HG03045 (cell line): ENCODE measurements around the gene CDS2.

Experiments used
- ATAC-seq: cut with Tn5 transposase; IDR thresholded peaks from one replicate; pipeline ENCODE4 v1.9.1; 2021; ENCODE audit warnings: mild to moderate bottlenecking, moderate library complexity; ENCODE audit not compliant: unreplicated experiment

The CDS2 gene

DNA sequence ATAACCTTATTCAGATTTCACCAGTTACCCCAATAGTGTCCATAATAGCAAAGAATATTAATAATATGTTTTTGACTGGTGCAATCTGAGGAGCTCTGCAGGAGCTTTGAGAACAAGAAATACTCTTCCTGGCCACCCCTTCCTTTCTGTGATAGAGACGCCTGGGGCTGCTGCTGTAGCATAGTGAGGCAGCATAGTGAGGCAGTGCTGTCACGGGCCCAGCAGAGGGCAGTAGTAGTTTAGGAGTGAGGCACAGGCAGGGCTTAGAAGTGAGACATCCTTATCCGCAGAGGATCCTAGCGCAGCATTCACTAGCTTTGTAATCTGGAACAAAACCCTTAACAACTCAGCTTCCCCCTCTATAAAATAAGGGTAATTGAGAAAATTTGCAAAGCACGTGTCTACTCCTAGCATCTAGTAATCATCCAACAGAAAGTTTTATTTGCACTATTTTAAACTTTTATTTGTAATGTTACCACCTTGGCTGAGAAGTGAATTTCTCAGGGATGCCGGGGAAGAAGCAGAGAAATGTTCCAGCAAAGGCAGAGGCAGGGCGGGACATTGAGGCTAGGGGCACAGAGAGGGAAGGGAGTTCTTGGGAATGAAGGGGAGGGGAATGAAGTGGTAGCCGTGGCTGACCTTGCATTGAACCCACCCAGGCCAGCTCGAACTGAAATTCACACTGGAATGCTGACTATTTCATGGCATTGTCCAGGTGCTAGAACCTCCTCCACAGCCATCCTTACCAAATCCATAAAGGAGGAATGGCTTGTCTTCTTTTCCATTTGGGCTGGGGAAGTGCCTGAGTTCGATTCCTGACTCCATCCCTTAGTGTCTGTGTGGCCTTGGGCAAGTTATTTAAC, 78.8 kb downstream of the CDS2 start:
- ATAC-seq = peak; percentile 85

DNA sequence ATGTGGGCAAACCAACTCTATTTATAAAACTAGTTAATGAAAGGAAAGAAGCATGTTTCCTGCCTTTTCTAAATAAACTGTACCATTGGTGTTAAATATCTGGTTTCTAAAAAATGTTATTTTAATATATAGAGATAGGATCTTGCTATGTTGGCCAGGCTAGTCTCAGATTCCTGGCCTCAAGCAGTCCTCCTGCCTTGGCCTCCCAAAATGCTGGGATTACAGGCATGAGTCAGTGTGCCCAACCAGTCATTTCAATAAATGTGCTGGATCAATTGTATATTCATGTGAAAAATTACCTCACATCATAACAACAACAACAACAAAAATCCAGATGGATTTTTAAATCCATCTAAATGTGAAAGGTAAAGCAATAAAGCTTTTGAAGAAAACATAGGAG, 80.3 kb downstream of the CDS2 start:
- no peak for ATAC-seq

DNA sequence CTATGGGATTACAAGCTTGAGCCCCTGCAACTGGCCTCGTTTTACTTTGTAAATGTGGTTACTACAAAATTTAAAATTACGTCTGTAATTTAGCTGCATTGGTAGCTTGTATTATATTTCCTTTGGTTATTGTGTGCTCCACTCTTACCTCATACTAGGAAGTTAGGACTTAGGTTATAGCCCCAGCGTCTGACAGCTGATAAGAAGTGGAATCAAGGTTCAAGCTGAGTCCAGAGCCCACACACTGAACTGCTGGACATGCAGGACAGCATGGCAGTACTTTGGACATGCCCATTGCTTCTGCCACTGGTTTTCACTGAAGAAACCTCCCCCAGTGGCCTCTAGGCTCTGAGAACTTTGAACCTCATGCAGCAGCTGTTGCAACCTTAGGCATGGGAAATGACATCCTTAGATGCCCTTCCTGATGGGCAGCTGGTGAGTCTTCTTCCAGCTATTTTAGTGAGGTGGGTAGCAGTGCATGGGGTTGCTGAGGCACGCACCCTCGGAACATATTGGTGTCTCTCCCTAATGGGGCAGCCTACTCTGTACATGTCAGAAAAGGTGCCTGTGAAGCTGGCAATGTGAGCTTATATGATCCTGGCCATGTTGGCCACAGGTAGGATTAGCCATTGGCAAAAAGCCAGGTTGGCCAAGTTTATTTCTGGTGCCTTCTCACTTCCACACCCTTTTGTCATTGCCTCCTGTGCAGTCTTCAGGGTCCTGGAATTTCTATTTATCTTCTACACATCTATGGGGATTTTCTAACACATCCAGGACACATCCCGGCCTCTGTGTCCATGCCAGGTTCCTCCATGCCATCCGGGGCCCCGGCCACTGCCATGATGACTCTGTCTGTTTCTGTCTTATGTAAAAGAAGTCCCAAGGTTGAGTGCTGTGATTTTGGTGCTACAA, 85.3 kb downstream of the CDS2 start:
- ATAC-seq = no peak

DNA sequence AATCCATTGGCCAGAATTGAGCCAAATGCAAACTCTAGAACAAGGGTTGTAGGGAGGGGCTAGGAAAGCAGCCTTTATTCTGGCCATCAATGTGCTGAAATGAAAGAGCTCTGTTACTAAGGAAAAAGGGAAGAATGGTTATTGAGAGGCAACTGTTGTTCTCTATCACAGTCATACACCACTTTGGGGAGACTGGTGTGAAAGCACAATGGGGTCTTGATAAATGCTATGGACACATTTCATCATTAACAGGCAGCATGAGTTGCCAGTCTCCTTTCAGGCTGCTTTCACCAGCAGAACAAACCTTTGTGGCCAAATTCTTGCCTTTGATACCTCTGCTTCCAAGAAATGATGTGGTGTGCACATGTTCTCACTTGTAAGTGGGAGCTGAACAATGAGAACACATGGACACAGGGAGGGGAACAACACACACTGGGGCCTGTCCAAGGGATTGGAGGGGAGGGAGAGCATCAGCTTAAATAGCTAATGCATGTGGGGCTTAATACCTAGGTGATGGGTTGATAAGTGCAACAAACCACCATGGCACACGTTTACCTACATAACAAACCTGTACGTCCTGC, 86.2 kb downstream of the CDS2 start:
- ATAC-seq = no peak

DNA sequence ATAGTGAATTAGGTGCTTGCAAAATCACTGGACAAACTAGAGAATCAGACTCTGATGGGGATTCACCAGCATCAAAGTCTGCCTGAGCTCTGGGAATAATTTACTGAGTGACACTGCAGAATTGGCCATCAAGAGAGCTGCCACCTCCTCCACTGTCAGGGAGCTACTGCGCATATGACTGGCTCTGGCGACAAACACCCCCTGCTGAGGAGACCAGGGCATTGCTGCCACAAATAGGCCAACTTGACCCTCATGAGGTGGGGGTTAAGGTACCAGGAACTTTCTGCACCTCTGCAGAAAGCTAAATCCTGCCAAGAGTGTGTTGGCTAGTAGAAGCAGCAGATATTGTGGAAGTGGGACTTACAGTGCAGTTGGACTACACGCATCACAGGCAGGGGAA, 88.0 kb downstream of the CDS2 start:
- no peak for ATAC-seq

DNA sequence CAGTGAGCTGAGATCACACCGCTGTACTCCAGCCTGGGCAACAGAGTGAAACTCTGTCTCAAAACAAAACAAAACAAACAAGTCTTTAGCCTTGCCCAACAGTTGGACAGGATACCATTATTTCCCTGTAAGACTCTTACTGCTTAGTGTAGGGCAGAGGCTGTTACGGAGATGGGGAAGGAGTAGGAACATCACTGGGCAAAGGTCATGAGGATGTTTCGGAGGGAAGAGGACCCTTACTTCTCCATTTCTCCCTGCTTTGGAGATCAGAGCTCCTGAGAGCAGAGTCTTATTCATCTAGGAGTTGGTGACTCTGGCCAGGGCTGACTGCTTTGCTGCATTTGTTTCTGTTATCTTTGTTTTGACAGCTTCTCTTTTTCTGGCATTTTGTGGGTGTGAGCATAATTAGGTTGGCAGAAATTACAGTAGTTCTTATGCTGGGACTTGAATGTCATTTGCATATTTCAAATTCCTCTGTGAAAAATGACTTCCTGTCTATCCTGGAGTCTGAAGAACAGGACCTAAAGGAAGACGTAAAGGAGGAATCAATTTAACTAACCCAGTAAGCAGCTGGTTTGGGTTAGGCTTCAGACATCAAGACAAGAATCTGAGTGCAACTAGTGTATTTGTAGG, 89.0 kb downstream of the CDS2 start:
- no peak for ATAC-seq

DNA sequence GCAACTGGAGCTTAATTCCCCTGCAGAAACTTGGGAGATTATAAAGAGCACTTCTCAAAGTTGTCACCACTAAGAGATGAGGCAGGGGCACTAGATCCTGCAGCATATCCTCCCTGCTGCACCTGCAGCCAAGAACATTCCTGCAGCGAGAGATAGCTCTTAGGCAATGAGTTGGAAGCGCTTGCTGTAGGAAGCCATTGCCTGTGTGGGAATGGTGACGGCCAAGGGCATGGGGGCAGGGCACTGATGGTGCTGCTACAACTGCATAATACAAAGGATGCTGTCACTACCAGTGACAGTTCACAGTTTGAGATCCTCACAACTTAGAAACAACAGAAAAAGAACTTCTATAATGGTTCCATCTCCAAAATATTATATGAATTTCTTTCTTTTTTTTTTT, 89.9 kb downstream of the CDS2 start:
- no peak for ATAC-seq

DNA sequence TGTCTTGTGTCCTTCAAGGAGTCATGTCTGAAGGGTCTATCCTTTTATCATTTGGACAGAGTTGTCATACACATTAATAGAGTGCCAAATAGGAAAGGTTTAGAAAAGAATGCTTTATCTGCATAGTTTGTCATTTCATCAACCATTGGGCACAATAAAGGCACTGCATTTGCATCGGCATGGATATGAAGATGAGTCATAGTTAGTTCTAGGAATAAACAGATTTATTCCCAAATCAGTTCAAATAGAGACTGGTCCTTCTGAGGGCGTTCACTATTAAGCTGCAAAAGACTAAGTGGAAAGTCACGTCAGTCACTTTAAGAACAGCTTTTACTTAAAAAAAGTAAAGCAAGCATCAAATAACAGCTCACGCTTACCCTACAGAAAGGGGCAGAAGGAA, 90.8 kb downstream of the CDS2 start:
- no peak for ATAC-seq

DNA sequence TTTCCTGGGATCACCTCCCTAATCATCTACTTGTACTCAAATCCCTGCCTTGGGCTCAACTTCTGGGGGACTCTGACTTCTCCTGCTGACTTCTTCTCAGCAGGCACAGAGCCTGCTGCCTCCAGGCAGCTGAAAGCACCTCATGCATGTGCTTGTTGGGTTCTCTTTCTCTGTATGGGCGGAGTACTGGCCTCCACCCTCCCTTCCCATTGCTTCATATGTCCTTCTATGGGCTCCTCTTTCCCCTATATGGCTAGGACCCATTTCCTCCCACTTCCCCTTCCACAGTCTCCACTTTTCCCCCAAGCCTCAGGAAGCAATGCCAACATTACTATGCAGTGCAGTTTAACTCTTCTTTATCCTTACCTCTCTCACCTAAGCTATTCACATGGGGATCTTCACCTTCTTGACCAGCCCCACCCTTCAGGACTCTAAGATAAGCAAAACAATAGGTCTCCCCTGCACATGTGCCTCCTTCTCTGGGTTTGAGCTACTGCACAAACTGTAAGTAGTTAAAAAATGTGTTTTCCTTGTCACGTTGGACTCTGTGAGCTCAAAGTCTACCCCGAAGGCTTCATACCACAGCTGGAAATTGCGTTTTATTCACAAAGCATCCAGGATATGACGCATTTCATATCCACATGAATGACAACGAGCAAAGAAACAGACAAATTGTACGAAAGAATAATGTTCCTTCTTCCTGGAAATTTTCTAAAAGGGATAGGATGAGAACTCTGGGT, 93.7 kb downstream of the CDS2 start:
- no peak for ATAC-seq

DNA sequence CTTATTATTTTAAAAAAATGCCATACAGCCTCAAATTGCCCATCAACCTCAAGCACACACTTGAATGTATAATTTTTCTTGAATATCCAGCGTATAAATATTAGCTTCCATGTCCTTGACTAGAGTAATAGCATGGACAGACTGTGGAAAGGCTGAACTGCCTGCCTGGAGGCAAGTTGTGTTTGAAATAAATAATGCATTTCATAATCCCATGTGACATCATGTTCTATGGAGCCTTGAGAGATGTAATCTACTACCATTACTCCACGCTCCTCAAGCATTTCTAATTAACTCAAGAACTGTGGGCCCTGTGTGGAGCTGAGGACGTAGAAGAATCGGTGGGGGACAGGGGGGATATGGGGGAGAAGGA, 94.2 kb downstream of the CDS2 start:
- ATAC-seq = no peak

DNA sequence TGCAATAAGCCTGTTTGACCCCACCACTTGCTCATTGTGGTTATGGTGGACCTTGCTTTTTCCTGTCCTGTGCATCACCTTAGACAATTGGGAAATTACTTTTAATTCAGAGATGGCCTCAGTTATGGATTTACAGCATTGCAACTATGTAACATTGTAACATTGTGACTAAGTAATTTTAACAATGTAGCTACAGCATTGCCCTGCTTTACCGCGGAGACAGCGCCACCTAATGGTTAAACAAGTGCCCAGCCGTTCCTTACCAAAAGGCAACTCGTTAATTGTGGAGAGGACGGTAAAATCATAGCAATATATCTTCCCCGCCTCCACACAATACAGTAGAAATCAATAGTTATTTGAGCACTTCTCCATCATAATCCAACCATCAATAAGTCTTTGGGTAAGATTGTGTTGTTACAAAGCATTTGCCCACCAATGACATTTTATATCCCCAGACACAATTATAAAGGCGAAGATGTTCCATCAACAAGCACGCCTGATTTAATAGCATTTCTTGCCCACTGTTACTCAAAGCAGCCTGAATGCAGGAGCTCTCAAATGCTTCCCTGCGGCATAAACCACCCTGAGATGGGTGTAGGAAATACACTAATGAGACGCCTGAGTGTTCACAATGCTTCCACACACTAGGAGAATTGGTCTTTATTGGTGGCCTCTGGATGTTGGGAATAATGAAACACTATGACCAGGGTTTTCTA, 96.3 kb downstream of the CDS2 start:
- ATAC-seq = no peak

DNA sequence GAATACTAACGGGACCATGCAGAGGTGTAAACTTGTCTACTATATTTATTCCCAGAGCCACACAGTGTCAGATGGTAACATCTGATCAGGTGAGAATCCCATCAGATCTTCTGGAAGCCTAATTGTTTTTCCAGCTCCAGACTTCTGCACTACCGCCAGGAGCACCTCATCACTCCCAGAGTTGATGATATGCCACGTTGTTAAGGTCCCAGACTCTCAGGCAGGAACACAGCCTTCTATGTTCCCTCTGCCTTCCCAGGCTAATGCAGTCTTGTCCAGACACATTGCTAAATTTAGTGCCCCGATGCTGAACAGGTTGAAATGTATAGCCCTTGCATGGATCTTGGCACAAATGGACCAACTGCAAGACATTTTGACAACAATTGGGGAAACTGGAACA, 103.7 kb downstream of the CDS2 start:
- ATAC-seq = no peak

DNA sequence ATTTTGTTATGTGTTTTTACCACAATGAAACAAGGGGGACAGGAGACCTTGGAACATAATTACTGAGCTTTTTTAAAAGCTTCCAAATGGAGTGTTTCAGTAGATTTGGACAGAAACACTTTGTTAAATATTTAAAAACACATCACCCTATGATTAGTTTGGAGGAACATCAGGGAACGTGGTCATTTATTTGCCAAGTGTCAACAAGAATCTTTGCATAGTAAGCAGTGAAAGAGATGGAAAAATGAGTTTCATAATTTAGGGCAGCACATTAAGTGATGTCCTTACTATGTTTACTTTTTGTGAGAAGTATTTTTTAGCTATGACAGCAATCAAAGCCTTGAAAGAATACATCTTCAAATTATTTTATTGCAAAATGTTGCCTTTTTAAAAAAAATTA, 107.3 kb downstream of the CDS2 start:
- no peak for ATAC-seq

DNA sequence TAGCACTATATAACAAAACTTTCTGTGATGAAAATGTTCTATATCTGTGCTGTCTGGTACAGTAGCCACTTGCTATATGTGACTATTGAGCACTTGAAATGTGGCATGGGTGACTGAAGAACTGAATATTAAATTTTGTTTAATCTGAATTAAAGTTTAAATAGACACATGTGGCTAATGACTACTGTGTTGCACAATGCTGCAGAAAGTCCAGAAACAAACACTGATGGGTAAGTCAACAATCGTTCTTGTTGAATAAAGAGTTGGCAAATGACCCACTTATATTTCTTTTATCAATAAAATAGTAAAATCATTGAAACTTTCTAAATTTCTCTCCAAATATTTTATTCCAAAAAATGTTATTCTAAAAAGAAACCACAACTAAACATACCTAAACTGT, 108.2 kb downstream of the CDS2 start:
- no peak for ATAC-seq
